K562 (cell line): ENCODE results near the gene METTL2A. TPM values are rescaled to one million over a fixed set of nuclear protein-coding genes. Genes with fewer than 3 reads are reported as not detected.
A peak's percentile ranks its signal among the peaks of the same experiment; 100 is the strongest.
"Not testable (repeated sequence)": the region's sequence is repeated elsewhere in the genome, so short reads cannot be mapped to it uniquely, and the experiment has no call there.

Source experiments
- ATAC-seq: fragments of 200-7000 bp; cut with Tn5 transposase; 3 replicates; pipeline ENCODE4 v1.9.1; 2020; ENCODE audit warnings: moderate library complexity
- Bru-seq: library from RNA; stranded (reverse); fragments of 400-500 nt; gene quantifications from one replicate; lab custom pipeline; 2021; lab: Mats Ljungman, UMichigan
- BruChase-seq, 2 experiments: library from RNA; stranded (reverse); fragments of 400-500 nt; gene quantifications; one replicate each; lab custom pipeline; 2021; lab: Mats Ljungman, UMichigan
- BruUV-seq: library from RNA; stranded (reverse); fragments of 400-500 nt; replicated peaks from 2 replicates; lab custom pipeline; 2021; lab: Mats Ljungman, UMichigan
- CTCF ChIA-PET: fragments of 300-600 bp; formaldehyde crosslinking; extraction: SDS; loops from one replicate; lab custom pipeline; 2021; ENCODE audit warnings: low intra/inter-chr PET ratio; lab: Yijun Ruan, JAX
- POLR2A ChIA-PET: fragments of 300-600, 350-650 bp; sonication (Branson Sonifier 250); formaldehyde crosslinking; extraction: SDS; loops from one replicate; lab custom pipeline; 2021; ENCODE audit warnings: antibody characterized with exemption, inconsistent platforms; lab: Yijun Ruan, JAX
- DNase-seq, 4 experiments: peaks; one replicate each; pipeline versions ENCODE4 v3.0.0 to v3.0.0-alpha.2; 2011 to 2018; ENCODE audit warnings: low spot score in 3 of 4, mixed read lengths in 3 of 4; ENCODE audit errors: extremely low read depth in 1 of 4
- FAIRE-seq: peaks from 2 replicates; lab custom pipeline; 2011; peaks lifted over from hg19 to GRCh38; lab: Jason Lieb, UNC
- H2AFZ ChIP-seq: 2 replicates; pipeline ENCODE4 v1.6.0; 2011; ENCODE audit warnings: low read depth, low read length, control low read depth, inconsistent platforms
- H3K27ac ChIP-seq: fragments of 200-600 bp; 3 replicates; pipeline ENCODE4 v1.8.0; 2011; ENCODE audit warnings: low read depth, mild to moderate bottlenecking, control low read depth, inconsistent platforms, low read length, moderate library complexity, mixed read lengths; ENCODE audit errors: extremely low read depth
- H3K27me3 ChIP-seq, 2 experiments: fragments of 300-600 bp in 1 of 2; 2 replicates in 1 of 2; 3 replicates in 1 of 2; pipeline versions ENCODE4 v1.6.0 to v1.8.0; 2011; ENCODE audit warnings: inconsistent platforms in 2 of 2, low read length in 2 of 2, mild to moderate bottlenecking in 1 of 2, mixed read lengths in 1 of 2, moderate library complexity in 1 of 2; ENCODE audit not compliant: control insufficient read depth in 2 of 2, insufficient read depth in 2 of 2
- H3K36me3 ChIP-seq: fragments of 300-600 bp; 3 replicates; pipeline ENCODE4 v1.8.0; 2011; ENCODE audit warnings: mild to moderate bottlenecking, low read length, inconsistent platforms; ENCODE audit not compliant: control insufficient read depth, insufficient read depth
- H3K4me1 ChIP-seq, 2 experiments: fragments of 200-600 bp in 1 of 2; replicated peaks in 1 of 2; 2 replicates in 1 of 2; 3 replicates in 1 of 2; pipeline versions ENCODE4 v1.5.1 to v1.8.0; 2011; ENCODE audit warnings: inconsistent platforms in 2 of 2, low read length in 2 of 2, mild to moderate bottlenecking in 1 of 2, mixed read lengths in 1 of 2, moderate library complexity in 1 of 2; ENCODE audit not compliant: control insufficient read depth in 2 of 2, insufficient read depth in 2 of 2
- H3K4me2 ChIP-seq: 2 replicates; pipeline ENCODE4 v1.6.1; 2011; ENCODE audit warnings: low read length, control low read depth, inconsistent platforms, mixed read lengths; ENCODE audit not compliant: insufficient read depth
- H3K4me3 ChIP-seq: fragments of 200-600 bp; sonication (generic), shearing (Covaris generic); 2 replicates; pipeline ENCODE4 v1.5.1; 2016; ENCODE audit warnings: control low read depth, inconsistent platforms
- H3K79me2 ChIP-seq: fragments of 200-600 bp; 3 replicates; pipeline ENCODE4 v1.8.0; 2011; ENCODE audit warnings: low read length, inconsistent platforms; ENCODE audit not compliant: control insufficient read depth, insufficient read depth
- H3K9ac ChIP-seq, 2 experiments: 2 replicates each; pipeline versions ENCODE4 v1.6.0 to v1.6.1; 2011; ENCODE audit warnings: low read depth in 2 of 2, low read length in 2 of 2, control low read depth in 1 of 2, inconsistent platforms in 1 of 2, mild to moderate bottlenecking in 1 of 2, mixed read lengths in 1 of 2; ENCODE audit not compliant: insufficient read depth in 1 of 2
- H3K9me1 ChIP-seq: one replicate; pipeline ENCODE4 v1.6.0; 2011; ENCODE audit warnings: inconsistent platforms, mild to moderate bottlenecking, low read length, moderate library complexity; ENCODE audit not compliant: control insufficient read depth, insufficient read depth
- H3K9me3 ChIP-seq: replicated peaks from 2 replicates; pipeline ENCODE4 v1.5.1; 2011; ENCODE audit warnings: low read depth, low read length, inconsistent platforms; ENCODE audit not compliant: control insufficient read depth, insufficient read depth
- H4K20me1 ChIP-seq: replicated peaks from 2 replicates; pipeline ENCODE4 v1.6.1; 2011; ENCODE audit warnings: low read length, inconsistent platforms, mixed read lengths; ENCODE audit not compliant: control insufficient read depth, insufficient read depth
- C11orf30 ChIP-seq: fragments of 450-650 bp; IDR thresholded peaks from 2 replicates; pipeline ENCODE4 v1.6.1; 2016; ENCODE audit warnings: low read depth, mild to moderate bottlenecking
- CBX3 ChIP-seq, 2 experiments: IDR thresholded peaks; 1 replicate in 1 of 2; 2 replicates in 1 of 2; pipeline ENCODE4 v1.6.1; 2012; ENCODE audit warnings: inconsistent platforms in 2 of 2, low read length in 2 of 2, borderline replicate concordance in 1 of 2, control low read depth in 1 of 2
- CC2D1A ChIP-seq: fragments of 450-650 bp; IDR thresholded peaks from 2 replicates; pipeline ENCODE4 v1.6.1; 2017; ENCODE audit warnings: mild to moderate bottlenecking
- CTBP1 ChIP-seq: fragments of 450-650 bp; IDR thresholded peaks from 2 replicates; pipeline ENCODE4 v1.6.1; 2016; ENCODE audit warnings: borderline replicate concordance
- E2F6 ChIP-seq, 2 experiments: IDR thresholded peaks; 2 replicates each; pipeline ENCODE4 v1.6.1; 2011; ENCODE audit warnings: borderline replicate concordance in 1 of 2, control low read depth in 1 of 2, low read depth in 1 of 2, low read length in 1 of 2, mild to moderate bottlenecking in 1 of 2, mixed read lengths in 1 of 2, moderate library complexity in 1 of 2; ENCODE audit not compliant: insufficient read depth in 1 of 2, insufficient read length in 1 of 2, poor library complexity in 1 of 2, severe bottlenecking in 1 of 2; ENCODE audit errors: extremely low read depth in 1 of 2
- EHMT2 ChIP-seq: fragments of 450-650 bp; IDR thresholded peaks from 2 replicates; pipeline ENCODE4 v1.6.1; 2018; ENCODE audit warnings: antibody characterized with exemption
- GABPA ChIP-seq: fragments of 200-800 bp; sonication (Bioruptor generic); conservative IDR thresholded peaks from 2 replicates; pipeline ENCODE4 v1.6.1; 2016; ENCODE audit warnings: low read depth, missing genetic modification characterization, missing compliant biosample characterization
- NFIC ChIP-seq: fragments of 450-650 bp; IDR thresholded peaks from 2 replicates; pipeline ENCODE4 v1.6.1; 2017; ENCODE audit warnings: mild to moderate bottlenecking, inconsistent platforms
- NRF1 ChIP-seq, 2 experiments: fragments of 450-650 bp; IDR thresholded peaks in 1 of 2; conservative IDR thresholded peaks in 1 of 2; 2 replicates each; pipeline ENCODE4 v1.6.1; 2014; ENCODE audit warnings: mild to moderate bottlenecking in 2 of 2
- POLR2A ChIP-seq: fragments of 450-650 bp; conservative IDR thresholded peaks from 2 replicates; pipeline ENCODE4 v1.6.1; 2016
- ZHX1 ChIP-seq: fragments of 150-350 bp; conservative IDR thresholded peaks from 2 replicates; pipeline ENCODE4 v1.6.1; 2014; ENCODE audit warnings: low read length
- WGBS: fragments of 100-300 bp; shearing (Covaris generic); methylation state at CpG from one replicate; pipeline ENCODE4 v1.1.6; 2016; ENCODE audit warnings: low coverage, mixed read lengths; ENCODE audit not compliant: insufficient coverage; ENCODE audit errors: missing lambda C conversion rate; 5-methylcytosine and 5-hydroxymethylcytosine counted together
- in situ Hi-C: fragments of 300-500 bp; cut with MboI; formaldehyde crosslinking; loops from 4 replicates; pipeline ENCODE4 v1.15.0; 2018; ENCODE audit warnings: inconsistent platforms, mixed read lengths
- intact Hi-C: fragments of 100-400 bp; cut with micrococcal nuclease; formaldehyde crosslinking; loops from 2 replicates; pipeline ENCODE4 v1.14.2; 2022
- long read RNA-seq, 3 experiments: library from polyadenylated mRNA in 2 of 3; library from RNA in 1 of 3; unstranded in 2 of 3; stranded (forward) in 1 of 3; transcript quantifications; one replicate each; pipeline ENCODE4 v2.0.0, GENCODE V29; 2019 to 2022
- polyA minus RNA-seq, 3 experiments: library from RNA; depleted of rRNA, polyadenylated mRNA; stranded (reverse); fragments of >200 nt; gene quantifications; 2 replicates each; pipeline ENCODE4 v1.2.3, GENCODE V29; 2011
- polyA plus RNA-seq, 8 experiments: library from polyadenylated mRNA; depleted of rRNA in 4 of 8; stranded (reverse) in 5 of 8; unstranded in 3 of 8; fragments of >200 nt; fragmentation: Nextera tagmentation in 2 of 8; fragmentation: Illumina TruSeq in 1 of 8; extraction: Ambion mirVana in 2 of 8; extraction: Trizol in 1 of 8; gene quantifications; 2 replicates each; pipeline versions ENCODE4 v1.2.1 to v1.2.3, GENCODE V29; 2011 to 2014; ENCODE audit warnings: inconsistent platforms in 1 of 8, missing spikeins in 1 of 8
- total RNA-seq, 7 experiments: library from RNA; depleted of rRNA in 6 of 7; stranded (reverse); fragments of >200 nt in 6 of 7; fragmentation: Illumina TruSeq in 2 of 7; extraction: Trizol in 2 of 7; gene quantifications; 2 replicates each; pipeline versions ENCODE4 v1.2.1 to v1.2.3, GENCODE V29; 2011 to 2021; ENCODE audit warnings: low replicate concordance in 1 of 7

METTL2A gene
- 44.9 and 101 TPM in 2 replicates for total RNA-seq (2011; cell fraction: chromatin; rRNA removed; ENCODE audit: low replicate concordance)
- total RNA-seq (2011; cell fraction: nucleolus; rRNA removed), result 29.6 and 34.7 TPM in 2 replicates
- 50.8 and 52.8 TPM in 2 replicates for total RNA-seq (2011; cell fraction: nucleoplasm; rRNA removed)
- total RNA-seq (2014; rRNA removed) (26.9 and 35.6 TPM in 2 replicates), total RNA-seq (2014; rRNA removed; fragmentation: Illumina TruSeq; extraction: Trizol) (35.3 and 36.5 TPM in 2 replicates), total RNA-seq (2015; rRNA removed; fragmentation: Illumina TruSeq; extraction: Trizol) (31.4 and 33.2 TPM in 2 replicates), total RNA-seq (2021) (30.5 and 32.7 TPM in 2 replicates), polyA plus RNA-seq (2011; rRNA removed) (25.6 and 40.4 TPM in 2 replicates), polyA plus RNA-seq (2014; fragmentation: Illumina TruSeq; extraction: Trizol) (30.0 and 30.5 TPM in 2 replicates), polyA plus RNA-seq (2014; fragmentation: Nextera tagmentation; extraction: Ambion mirVana) (10 to 100 TPM; 48.4 to 52.5 TPM), polyA plus RNA-seq (2014; rRNA removed) (21.0 and 26.0 TPM in 2 replicates), polyA minus RNA-seq (2011; rRNA and poly(A)+ RNA removed) (35.4 and 43.8 TPM in 2 replicates), Bru-seq, nascent RNA (percentile 83 among the genes with signal in this experiment), BruChase-seq, experiment 1, labeled RNA remaining after a 2-hour chase (percentile 85 among the genes with signal in this experiment), BruChase-seq, experiment 2, labeled RNA remaining after a 6-hour chase (percentile 85 among the genes with signal in this experiment)
- 16.1 and 21.5 TPM in 2 replicates for polyA plus RNA-seq (2011; cell fraction: cytosol; rRNA removed)
- polyA plus RNA-seq (2011; cell fraction: nucleus; rRNA removed), result 8.7 and 9.3 TPM in 2 replicates
- 19.0 and 26.6 TPM in 2 replicates for polyA plus RNA-seq (2012)
- 14.1 and 26.4 TPM in 2 replicates for polyA minus RNA-seq (2011; cell fraction: cytosol; rRNA and poly(A)+ RNA removed)
- 12.3 and 18.7 TPM in 2 replicates for polyA minus RNA-seq (2011; cell fraction: nucleus; rRNA and poly(A)+ RNA removed)
- long read RNA-seq, experiment 1, transcript METTL2A-201 (9 exons, 2,537 nt), result major isoform, 64 of 113 reads
- long read RNA-seq, experiment 1, transcript METTL2A-202 (8 exons, 1,556 nt), result minor isoform, 22 of 113 reads
- long read RNA-seq, experiment 1, partial matches to known transcripts, result 7 of 113 reads
- long read RNA-seq, experiment 1, other reads (novel, unspliced or antisense), result 20 of 113 reads
- long read RNA-seq, experiment 2, transcript METTL2A-201 (9 exons, 2,537 nt), result major isoform, 24 of 42 reads
- long read RNA-seq, experiment 2, transcript METTL2A-202 (8 exons, 1,556 nt), result minor isoform, 6 of 42 reads
- long read RNA-seq, experiment 2, partial matches to known transcripts, result 4 of 42 reads
- long read RNA-seq, experiment 2, other reads (novel, unspliced or antisense), result 8 of 42 reads
- long read RNA-seq, experiment 3, transcript METTL2A-202 (8 exons, 1,556 nt), result minor isoform, 13 of 55 reads
- long read RNA-seq, experiment 3, transcript METTL2A-201 (9 exons, 2,537 nt), result major isoform, 38 of 55 reads
- long read RNA-seq, experiment 3, partial matches to known transcripts, result 2 of 55 reads
- long read RNA-seq, experiment 3, other reads (novel, unspliced or antisense), result 2 of 55 reads

- in situ Hi-C loops, result not testable (repeated sequence)
- FAIRE-seq, result peak; percentile 87
- POLR2A ChIA-PET, result interaction anchor here (0.6 kb wide), 1 partner anchor 1184 kb away, joined by 3 read pairs; no protein-coding TSS in a partner anchor
- TF ChIP-seq NFIC (peak; percentile 34; the same call in 1 of the 2 replicates), NRF1 (conservative IDR thresholded peaks at IDR 0.05 in 1 of 2, IDR thresholded peaks at IDR 0.05 in 1 of 2) (0 out of 4 replicates have a peak, but pooled peaks have one; percentile 27 to 38), E2F6 (IDR thresholded peaks at IDR 0.05; ENCODE audit: borderline replicate concordance in 1 of 2, extremely low read depth in 1 of 2, insufficient read depth in 1 of 2, insufficient read length in 1 of 2, low read depth in 1 of 2, low read length in 1 of 2, poor library complexity in 1 of 2, severe bottlenecking in 1 of 2) (peak; percentile 97 to 98), CBX3 (IDR thresholded peaks at IDR 0.05; ENCODE audit: borderline replicate concordance in 1 of 2, low read length in 2 of 2) (peak in 1 of 2 experiments; percentile 88; a peak in 2 of 3 replicates), ZHX1 (peak; percentile 51; the same call in 1 of the 2 replicates), C11orf30 (peak; percentile 93), CTBP1 (peak; percentile 71; the same call in 1 of the 2 replicates), POLR2A (peak; percentile 89), CC2D1A (peak; percentile 53; the same call in 1 of the 2 replicates), GABPA (tag) (peak; percentile 95), EHMT2 (peak; percentile 93)
Measured at GRCh38 chr17:62423647-62424461, at the start of gene METTL2A. METTL2A (plus strand) TSS chr17:62423897; CDS start chr17:62423903, 6 bp downstream.

More at GRCh38 chr17:62423647-62424461, at the start of gene METTL2A:
- H3K36me3 ChIP-seq, result peaks cover 23% of the 10 kb centered on the region; the same call in 2 of the 3 replicates
- H3K9me3 ChIP-seq, H3K27me3 ChIP-seq, H4K20me1 ChIP-seq, H3K4me1 ChIP-seq, CTCF ChIA-PET, H3K9me1 ChIP-seq: not testable (repeated sequence)
- WGBS, result under 1% methylated on average over 50 of the region's 58 CpGs
- H3K79me2 ChIP-seq, result peaks cover 18% of the 10 kb centered on the region
- peak; percentile 73 to 96 (median 80) for DNase-seq
- intact Hi-C loops, result loop anchor here (10.0 kb wide), 1 partner anchor 51 kb away; the partner anchor contains the start of gene TLK2
- H3K27ac ChIP-seq, result peak within 1 kb of the TSS; percentile 86
- peak; percentile 96 for ATAC-seq
- BruUV-seq, result TSS peak; percentile 66
- H3K4me3 ChIP-seq, result peak within 1 kb of the TSS; percentile 89
- H3K9ac ChIP-seq, result peak within 1 kb of the TSS; percentile 85 to 95
- H3K4me2 ChIP-seq, result peak within 1 kb of the TSS; percentile 77
- peak within 1 kb of the TSS; percentile 96 for H2AFZ ChIP-seq
